HG03066 (cell line): Measurements from ENCODE around the gene PLP2.
"Not testable (repeated sequence)": the region's sequence is repeated elsewhere in the genome, so short reads cannot be mapped to it uniquely, and the experiment has no call there.

Experiments used
- ATAC-seq: cut with Tn5 transposase; IDR thresholded peaks from one replicate; pipeline ENCODE4 v1.9.1; 2021; ENCODE audit warnings: low read depth; ENCODE audit not compliant: unreplicated experiment

Gene PLP2

GRCh38 chrX:49171752-49172279, at the start of gene PLP2:
Gene PLP2 (plus strand): TSS chrX:49171898. CDS start chrX:49172001, 103 bp downstream.
- ATAC-seq, result peak; percentile 33

GRCh38 chrX:49122499-49122898, 49.2 kb upstream of the PLP2 start:
- ATAC-seq, result no peak

GRCh38 chrX:49127742-49128258, 43.9 kb upstream of the PLP2 start:
- not testable (repeated sequence) for ATAC-seq

- no peak for ATAC-seq
These were observed 42.3 kb upstream of the PLP2 start for GRCh38 chrX:49129427-49129826.

GRCh38 chrX:49132275-49132674, 39.4 kb upstream of the PLP2 start:
- ATAC-seq, result not testable (repeated sequence)

GRCh38 chrX:49133759-49134158, 37.9 kb upstream of the PLP2 start:
- ATAC-seq, result no peak

- ATAC-seq, result no peak
These were observed 34.2 kb upstream of the PLP2 start for GRCh38 chrX:49137492-49137891.

GRCh38 chrX:49139713-49140112, 32.0 kb upstream of the PLP2 start:
- ATAC-seq, result no peak

GRCh38 chrX:49142264-49142663, 29.4 kb upstream of the PLP2 start:
- ATAC-seq, result not testable (repeated sequence)

- ATAC-seq, result not testable (repeated sequence)
These were observed 28.5 kb upstream of the PLP2 start for GRCh38 chrX:49143154-49143553.

GRCh38 chrX:49147282-49147681, 24.4 kb upstream of the PLP2 start:
- no peak for ATAC-seq

- ATAC-seq, result no peak
These were observed 23.8 kb upstream of the PLP2 start for GRCh38 chrX:49147936-49148335.

- ATAC-seq, result not testable (repeated sequence)
These were observed 23.2 kb upstream of the PLP2 start for GRCh38 chrX:49148390-49149100.

GRCh38 chrX:49149291-49149690, 22.4 kb upstream of the PLP2 start:
- ATAC-seq, result not testable (repeated sequence)

GRCh38 chrX:49153467-49153866, 18.2 kb upstream of the PLP2 start:
- ATAC-seq, result no peak

GRCh38 chrX:49155243-49155899, 16.3 kb upstream of the PLP2 start:
- peak; percentile 23 for ATAC-seq

GRCh38 chrX:49155900-49156837, 15.5 kb upstream of the PLP2 start:
- peak; percentile 85 for ATAC-seq

GRCh38 chrX:49157194-49157593, 14.5 kb upstream of the PLP2 start:
- no peak for ATAC-seq

GRCh38 chrX:49160908-49161307, 10.8 kb upstream of the PLP2 start:
- ATAC-seq, result no peak

- no peak for ATAC-seq
These were observed 10.1 kb upstream of the PLP2 start for GRCh38 chrX:49161632-49162031.

- ATAC-seq, result no peak
These were observed 9.1 kb upstream of the PLP2 start, which contains the start of gene MAGIX for GRCh38 chrX:49162620-49163019. Gene MAGIX (plus strand): TSS chrX:49162758. CDS start chrX:49162890, 132 bp downstream.
